Activated CD4-positive, alpha-beta memory T cell treated with anti-CD3 and anti-CD28 coated beads, Interleukin-2, amount 10 ng/mL, durations not matched to agents 7 days and 5 days (primary cell): ENCODE measurements around the gene FBXO31. TPM values are rescaled to one million over a fixed set of nuclear protein-coding genes. Genes with fewer than 3 reads are reported as not detected.

Source experiments
- CTCF ChIA-PET: fragments of 350-600 bp; sonication (Branson Sonifier 250); formaldehyde crosslinking; loops from one replicate; lab custom pipeline; 2021; ENCODE audit warnings: antibody characterized with exemption, inconsistent platforms; lab: Charles Lee
- POLR2A ChIA-PET: fragments of 350-600 bp; sonication (Branson Sonifier 250); formaldehyde crosslinking; loops from one replicate; lab custom pipeline; 2021; ENCODE audit warnings: antibody characterized with exemption; lab: Charles Lee
- DNase-seq: peaks from one replicate; pipeline ENCODE4 v3.0.0-alpha.2; 2020
- H3K27ac Mint-ChIP-seq: one replicate; pipeline ENCODE4 v1.8.0; 2021; ENCODE audit warnings: mild to moderate bottlenecking, mixed read lengths
- H3K27me3 Mint-ChIP-seq: one replicate; pipeline ENCODE4 v1.8.0; 2021; ENCODE audit warnings: mixed read lengths
- H3K36me3 Mint-ChIP-seq: one replicate; pipeline ENCODE4 v1.8.0; 2021; ENCODE audit warnings: low read depth, mixed read lengths
- H3K4me1 Mint-ChIP-seq: one replicate; pipeline ENCODE4 v1.8.0; 2021; ENCODE audit warnings: mixed read lengths
- H3K4me3 Mint-ChIP-seq: one replicate; pipeline ENCODE4 v1.8.0; 2021; ENCODE audit warnings: mild to moderate bottlenecking, mixed read lengths
- H3K9me3 Mint-ChIP-seq: one replicate; pipeline ENCODE4 v1.8.0; 2021; ENCODE audit warnings: mixed read lengths
- total RNA-seq, 2 experiments: library from RNA; stranded (reverse); gene quantifications; one replicate each; pipeline ENCODE4 v1.2.3, GENCODE V29; 2021

FBXO31 gene
- total RNA-seq, 2 experiments from 2014 or later = 28.8 to 29.0 TPM

GRCh38 chr16:87322360-87322759, 61.2 kb downstream of the FBXO31 start:
- peaks cover 20% of the 10 kb centered on the region for H3K4me1 Mint-ChIP-seq
- POLR2A ChIA-PET = interaction anchor here (0.8 to 1.6 kb wide), 3 partner anchors 14 to 61 kb away, joined by 3 to 7 read pairs (median 4); partner anchors contain the start of gene FBXO31
- CTCF ChIA-PET = interaction anchor here (0.5 kb wide), 1 partner anchor 152 kb away, joined by 3 read pairs; no protein-coding TSS in a partner anchor

GRCh38 chr16:87321336-87322107, 62.1 kb downstream of the FBXO31 start:
- POLR2A ChIA-PET = interaction anchor here (0.8 to 1.6 kb wide), 3 partner anchors 14 to 61 kb away, joined by 3 to 7 read pairs (median 4); partner anchors contain the start of gene FBXO31
- Mint-ChIP-seq H3K4me3 (no peak overlapping the region), H3K27ac (no peak overlapping the region), H3K27me3 (no peaks in the 10 kb centered on the region), H3K36me3 (peaks cover 9% of the 10 kb centered on the region), H3K9me3 (no peaks in the 10 kb centered on the region), H3K4me1 (peaks cover 25% of the 10 kb centered on the region)
- no peak for DNase-seq
- CTCF ChIA-PET = interaction anchor here (0.5 kb wide), 1 partner anchor 151 kb away, joined by 3 read pairs; no protein-coding TSS in a partner anchor

More at GRCh38 chr16:87322360-87322759, 61.2 kb downstream of the FBXO31 start:
- no peak for DNase-seq
- Mint-ChIP-seq H3K27me3 (no peaks in the 10 kb centered on the region), H3K4me3 (no peak overlapping the region), H3K36me3 (peaks cover 9% of the 10 kb centered on the region), H3K9me3 (no peaks in the 10 kb centered on the region), H3K27ac (no peak overlapping the region)

- CTCF ChIA-PET = no interaction called here
These were observed 62.9 kb downstream of the FBXO31 start for GRCh38 chr16:87320510-87321227.

GRCh38 chr16:87319997-87320491, 63.5 kb downstream of the FBXO31 start:
- H3K4me3 Mint-ChIP-seq = no peak overlapping the region
- H3K36me3 Mint-ChIP-seq = peaks cover 9% of the 10 kb centered on the region
- no peaks in the 10 kb centered on the region for H3K27me3 Mint-ChIP-seq
- no peaks in the 10 kb centered on the region for H3K9me3 Mint-ChIP-seq
- POLR2A ChIA-PET = interaction anchor here (1.7 kb wide), 1 partner anchor 12 kb away, joined by 3 read pairs; no protein-coding TSS in a partner anchor
- peaks cover 27% of the 10 kb centered on the region for H3K4me1 Mint-ChIP-seq
- CTCF ChIA-PET = interaction anchor here (1.6 kb wide), 1 partner anchor 74 kb away, joined by 7 read pairs; no protein-coding TSS in a partner anchor
- no peak overlapping the region for H3K27ac Mint-ChIP-seq
- no peak for DNase-seq

More at GRCh38 chr16:87320510-87321227, 62.9 kb downstream of the FBXO31 start:
- no peak for DNase-seq
- Mint-ChIP-seq H3K4me1 (peaks cover 28% of the 10 kb centered on the region), H3K27ac (no peak overlapping the region), H3K27me3 (no peaks in the 10 kb centered on the region), H3K4me3 (no peak overlapping the region), H3K36me3 (peaks cover 9% of the 10 kb centered on the region), H3K9me3 (no peaks in the 10 kb centered on the region)
- POLR2A ChIA-PET = interaction anchor here (1.5 kb wide), 1 partner anchor 15 kb away, joined by 3 read pairs; no protein-coding TSS in a partner anchor

GRCh38 chr16:87319011-87319410, 64.6 kb downstream of the FBXO31 start:
- DNase-seq = no peak
- H3K27ac Mint-ChIP-seq = peak overlapping the region; percentile 97

GRCh38 chr16:87317750-87318644, 65.6 kb downstream of the FBXO31 start:
- POLR2A ChIA-PET = interaction anchor here (0.6 to 5.1 kb wide), 17 partner anchors 9 to 448 kb away, joined by 3 to 70 read pairs (median 5); partner anchors contain the start of genes FBXO31, KLHDC4 and MAP1LC3B
- peaks cover 9% of the 10 kb centered on the region for H3K36me3 Mint-ChIP-seq
- CTCF ChIA-PET = interaction anchor here (0.7 to 2.9 kb wide), 13 partner anchors 10 to 753 kb away, joined by 3 to 16 read pairs (median 5); partner anchors contain the start of gene FBXO31

More at GRCh38 chr16:87319011-87319410, 64.6 kb downstream of the FBXO31 start:
- ChIA-PET CTCF (interaction anchor here (0.7 to 1.6 kb wide), 4 partner anchors 9 to 754 kb away, joined by 3 to 7 read pairs (median 3); no protein-coding TSS in a partner anchor), POLR2A (interaction anchor here (1.2 to 5.1 kb wide), 6 partner anchors 8 to 75 kb away, joined by 3 to 70 read pairs (median 18); partner anchors contain the start of genes FBXO31 and MAP1LC3B)
- Mint-ChIP-seq H3K27me3 (no peaks in the 10 kb centered on the region), H3K4me3 (peak overlapping the region; percentile 99), H3K36me3 (peaks cover 9% of the 10 kb centered on the region), H3K9me3 (no peaks in the 10 kb centered on the region), H3K4me1 (peaks cover 27% of the 10 kb centered on the region)

GRCh38 chr16:87316923-87317749, 66.4 kb downstream of the FBXO31 start, which contains the start of gene C16orf95:
C16orf95 (minus strand) TSS chr16:87317392; CDS start chr16:87317242, 150 bp downstream.
- Mint-ChIP-seq H3K27me3 (no peaks in the 10 kb centered on the region), H3K27ac (peak within 1 kb of the TSS; percentile 97), H3K9me3 (no peaks in the 10 kb centered on the region)

More at GRCh38 chr16:87317750-87318644, 65.6 kb downstream of the FBXO31 start:
- Mint-ChIP-seq H3K4me1 (peaks cover 27% of the 10 kb centered on the region), H3K4me3 (peak overlapping the region; percentile 99), H3K9me3 (no peaks in the 10 kb centered on the region), H3K27me3 (no peaks in the 10 kb centered on the region), H3K27ac (peak overlapping the region; percentile 97)
- DNase-seq = peak; percentile 60

GRCh38 chr16:87316450-87316922, 67.1 kb downstream of the FBXO31 start:
- Mint-ChIP-seq H3K9me3 (no peaks in the 10 kb centered on the region), H3K36me3 (peaks cover 9% of the 10 kb centered on the region), H3K4me1 (peaks cover 27% of the 10 kb centered on the region), H3K4me3 (peak overlapping the region; percentile 99), H3K27me3 (no peaks in the 10 kb centered on the region), H3K27ac (peak overlapping the region; percentile 97)
- DNase-seq = no peak
- ChIA-PET CTCF (interaction anchor here (1.2 to 2.9 kb wide), 5 partner anchors 8 to 78 kb away, joined by 4 to 8 read pairs (median 6); partner anchors contain the start of gene FBXO31), POLR2A (interaction anchor here (0.9 to 5.1 kb wide), 12 partner anchors 8 to 450 kb away, joined by 3 to 70 read pairs (median 10); partner anchors contain the start of genes FBXO31, KLHDC4 and MAP1LC3B)

More at GRCh38 chr16:87316923-87317749, 66.4 kb downstream of the FBXO31 start, which contains the start of gene C16orf95:
- ChIA-PET POLR2A (interaction anchor here (0.6 to 5.1 kb wide), 18 partner anchors 9 to 449 kb away, joined by 3 to 70 read pairs (median 4); partner anchors contain the start of genes FBXO31, KLHDC4 and MAP1LC3B), CTCF (interaction anchor here (0.7 to 2.9 kb wide), 10 partner anchors 9 to 79 kb away, joined by 3 to 16 read pairs (median 5); partner anchors contain the start of gene FBXO31)
- peaks cover 9% of the 10 kb centered on the region for H3K36me3 Mint-ChIP-seq
- peak; percentile 96 for DNase-seq
- peaks cover 27% of the 10 kb centered on the region for H3K4me1 Mint-ChIP-seq
- H3K4me3 Mint-ChIP-seq = peak within 1 kb of the TSS; percentile 99

GRCh38 chr16:87314990-87315420, 68.6 kb downstream of the FBXO31 start:
- Mint-ChIP-seq H3K27ac (no peak overlapping the region), H3K27me3 (no peaks in the 10 kb centered on the region), H3K36me3 (peaks cover 9% of the 10 kb centered on the region), H3K4me1 (peaks cover 25% of the 10 kb centered on the region), H3K9me3 (no peaks in the 10 kb centered on the region), H3K4me3 (no peak overlapping the region)
- ChIA-PET POLR2A (interaction anchor here (1.1 to 5.1 kb wide), 3 partner anchors 11 to 78 kb away, joined by 3 to 70 read pairs (median 31); partner anchors contain the start of gene FBXO31), CTCF (interaction anchor here (0.8 to 1.2 kb wide), 2 partner anchors 11 to 79 kb away, joined by 3 to 4 read pairs; no protein-coding TSS in a partner anchor)
- DNase-seq = no peak

GRCh38 chr16:87312008-87312407, 71.6 kb downstream of the FBXO31 start:
- ChIA-PET POLR2A (no interaction called here), CTCF (interaction anchor here (0.8 kb wide), 1 partner anchor 324 kb away, joined by 3 read pairs; no protein-coding TSS in a partner anchor)
- H3K27ac Mint-ChIP-seq = no peak overlapping the region
- no peak for DNase-seq
- H3K27me3 Mint-ChIP-seq = no peaks in the 10 kb centered on the region
- H3K4me1 Mint-ChIP-seq = peaks cover 16% of the 10 kb centered on the region
- peaks cover 5% of the 10 kb centered on the region for H3K36me3 Mint-ChIP-seq
- no peak overlapping the region for H3K4me3 Mint-ChIP-seq
- H3K9me3 Mint-ChIP-seq = peaks cover 4% of the 10 kb centered on the region
